Hindlimb muscle (tissue), 1 donor: ENCODE data around the gene OR2T2. TPM values are rescaled to one million over a fixed set of nuclear protein-coding genes. Genes with fewer than 3 reads are reported as not detected.
"Not testable (repeated sequence)": the region's sequence is repeated elsewhere in the genome, so short reads cannot be mapped to it uniquely, and the experiment has no call there.

Source experiments
- DNase-seq: peaks from one replicate; pipeline ENCODE4 v3.0.0-alpha.2; 2013
- polyA plus RNA-seq: library from polyadenylated mRNA; unstranded; fragments of 120-200 nt; gene quantifications from one replicate; pipeline ENCODE4 v1.2.1, GENCODE V29; 2013; ENCODE audit not compliant: insufficient read length

The OR2T2 gene
- polyA plus RNA-seq, 1 donor, result not detected

DNA sequence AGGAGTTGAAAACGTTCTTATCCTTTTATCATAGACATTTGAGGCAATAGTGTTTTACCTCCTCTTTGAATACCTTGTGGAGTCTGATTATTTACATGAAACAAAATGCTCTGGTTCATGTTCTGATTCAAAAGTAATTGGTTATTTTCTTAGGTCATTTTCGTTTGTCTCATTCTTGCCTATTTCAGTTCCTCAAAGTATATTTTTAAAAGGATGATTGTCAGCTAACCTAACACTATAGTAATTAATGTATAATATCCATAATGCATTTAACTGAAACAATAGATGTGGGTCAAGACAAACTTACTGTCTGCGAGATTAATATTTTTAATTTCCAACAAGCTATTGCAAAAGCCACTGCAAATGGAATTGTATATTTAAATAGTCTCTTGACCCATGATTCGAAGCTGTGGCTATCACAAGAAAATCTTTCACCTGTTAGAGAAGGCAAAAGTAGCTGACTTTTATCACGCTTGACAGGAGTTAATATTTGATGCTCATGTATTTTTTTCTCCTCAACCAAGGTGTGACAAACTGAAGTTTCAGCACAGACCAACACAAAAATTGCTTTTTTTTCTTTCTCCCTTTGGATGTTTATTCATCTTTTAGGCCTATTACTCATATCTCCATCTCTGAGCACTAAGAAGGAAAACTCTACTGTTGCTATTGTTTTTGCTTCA lies 5.2 kb downstream of the OR2T2 start:
- DNase-seq, result not testable (repeated sequence)

DNA sequence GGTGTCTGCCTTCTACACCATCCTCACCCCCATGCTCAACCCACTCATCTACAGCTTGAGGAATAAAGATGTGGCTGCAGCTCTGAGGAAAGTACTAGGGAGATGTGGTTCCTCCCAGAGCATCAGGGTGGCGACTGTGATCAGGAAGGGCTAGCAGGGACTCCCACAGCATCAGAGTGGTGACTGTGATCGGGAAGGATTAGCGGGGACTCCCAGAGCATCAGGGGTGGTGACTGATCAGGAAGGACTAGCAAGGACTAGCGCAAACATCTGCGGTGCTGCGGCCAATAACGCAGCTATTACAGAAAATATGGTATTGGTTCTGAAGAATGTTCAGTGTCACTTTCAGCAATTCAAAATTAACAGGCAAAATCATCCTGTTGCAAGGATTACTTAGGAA lies 8.2 kb downstream of the OR2T2 start:
- DNase-seq, result not testable (repeated sequence)

DNA sequence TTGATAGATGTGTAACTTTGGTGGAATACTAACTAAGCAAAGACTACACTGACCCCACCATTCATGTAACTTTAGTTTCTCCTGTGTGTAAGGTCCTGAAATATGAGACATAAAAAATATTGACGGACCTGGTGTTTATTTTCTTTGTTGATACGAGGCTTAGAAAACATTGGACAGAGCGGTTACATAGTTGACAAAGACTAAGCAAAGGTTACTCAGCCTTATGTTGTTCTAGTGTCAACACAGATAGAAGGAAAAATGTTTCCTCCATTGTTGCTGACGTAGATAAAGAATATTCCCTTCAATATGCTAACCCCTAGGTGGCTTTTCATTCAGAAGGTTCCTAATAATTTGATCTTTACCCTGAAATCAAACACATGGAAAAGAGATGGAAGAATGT lies 9.6 kb downstream of the OR2T2 start:
- not testable (repeated sequence) for DNase-seq

DNA sequence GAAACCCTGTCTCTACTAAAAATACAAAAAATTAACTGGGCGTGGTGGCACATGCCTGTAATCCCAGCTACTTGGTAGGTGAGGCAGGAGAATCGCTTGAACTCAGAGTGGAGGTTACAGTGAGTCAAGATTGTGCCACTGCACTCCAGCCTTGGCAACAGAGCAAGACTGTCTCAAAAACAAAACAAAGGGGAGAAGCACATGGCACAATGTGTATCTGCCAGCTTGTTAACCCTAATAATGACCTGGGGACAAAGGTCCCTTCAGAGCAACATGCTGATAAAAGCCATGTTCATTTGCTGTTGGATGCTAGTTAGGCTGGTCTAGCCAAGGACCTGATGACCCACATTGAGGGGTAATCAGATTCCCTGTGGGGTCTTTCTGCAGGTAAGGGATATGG lies 11.2 kb downstream of the OR2T2 start:
- DNase-seq, result not testable (repeated sequence)

DNA sequence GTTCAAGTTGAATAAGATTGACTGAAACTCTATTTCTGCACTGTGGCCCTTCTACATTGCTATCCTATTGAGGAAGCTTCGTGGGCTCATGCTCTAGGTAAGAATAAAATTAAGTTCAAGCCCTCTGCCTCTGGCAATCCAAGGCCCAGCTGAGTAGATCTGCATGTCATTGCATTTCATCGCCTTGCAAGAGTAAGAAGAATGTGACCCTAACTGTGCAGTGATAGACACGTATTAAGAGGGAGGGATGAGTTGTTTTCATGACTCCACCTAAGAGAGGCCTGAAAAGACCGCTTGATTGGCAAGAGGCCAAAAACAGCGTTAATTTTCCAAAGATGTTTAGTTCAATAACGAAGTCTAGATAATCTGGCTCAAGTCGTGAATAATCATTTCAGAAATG lies 13.7 kb downstream of the OR2T2 start:
- not testable (repeated sequence) for DNase-seq

DNA sequence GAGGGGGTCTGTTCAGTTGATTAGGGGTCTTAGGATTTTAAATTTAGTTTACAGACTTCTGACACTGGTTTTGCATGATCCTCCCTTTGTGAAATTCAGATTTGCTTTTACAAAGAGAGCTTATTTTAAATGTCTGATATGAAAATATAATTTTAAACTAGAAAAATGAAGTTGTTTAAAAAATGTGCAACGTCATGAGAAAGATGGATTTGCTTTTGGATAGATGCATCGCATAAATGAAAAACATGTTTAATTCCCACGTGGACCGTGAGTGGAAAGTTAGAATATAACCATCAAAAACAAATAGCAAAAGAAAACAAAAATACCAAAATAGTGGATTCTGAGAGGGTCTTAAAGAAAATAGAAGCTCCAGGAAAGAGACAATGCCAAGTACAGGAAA lies 25.7 kb downstream of the OR2T2 start:
- no peak for DNase-seq

DNA sequence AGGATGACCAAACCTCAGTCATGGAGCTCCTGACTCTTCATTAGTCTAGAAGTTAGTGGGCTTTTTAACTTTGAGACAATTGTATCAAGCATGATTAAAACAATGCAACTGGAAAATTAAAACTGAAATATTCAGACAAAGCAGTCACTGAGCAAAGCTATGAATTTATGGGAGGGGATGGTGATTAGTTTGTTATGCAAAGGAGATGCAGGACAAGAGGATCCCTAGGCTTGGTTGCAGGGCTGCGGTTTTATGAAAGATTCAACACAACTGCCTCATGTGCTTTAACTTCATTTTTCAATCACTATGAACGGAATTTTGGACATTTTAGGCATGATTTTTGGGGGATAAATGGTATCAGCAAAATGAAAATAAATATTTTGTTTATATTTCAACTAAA lies 26.7 kb downstream of the OR2T2 start:
- not testable (repeated sequence) for DNase-seq

DNA sequence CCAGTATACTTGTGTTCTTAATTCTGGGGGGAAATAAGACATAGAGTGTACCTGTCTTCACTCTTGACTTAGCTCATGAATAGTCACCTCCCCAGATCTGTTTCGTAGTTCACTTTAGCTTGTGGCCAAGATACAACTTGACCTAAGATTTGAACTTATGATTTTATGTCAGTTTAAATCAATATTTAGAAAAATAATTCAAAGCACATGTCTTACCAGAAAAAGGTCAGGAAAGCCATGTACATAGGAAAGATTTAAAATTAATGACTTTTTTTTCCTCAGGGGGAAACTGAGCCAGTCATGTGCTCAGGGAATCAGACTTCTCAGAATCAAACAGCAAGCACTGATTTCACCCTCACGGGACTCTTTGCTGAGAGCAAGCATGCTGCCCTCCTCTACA lies 27.6 kb downstream of the OR2T2 start, which contains the start of gene OR2T3:
Gene OR2T3, plus strand, starts transcription at position 301 of the 400 bp plus-strand sequence. Its CDS starts 0 bp downstream, at position 301.
- DNase-seq, result not testable (repeated sequence)

DNA sequence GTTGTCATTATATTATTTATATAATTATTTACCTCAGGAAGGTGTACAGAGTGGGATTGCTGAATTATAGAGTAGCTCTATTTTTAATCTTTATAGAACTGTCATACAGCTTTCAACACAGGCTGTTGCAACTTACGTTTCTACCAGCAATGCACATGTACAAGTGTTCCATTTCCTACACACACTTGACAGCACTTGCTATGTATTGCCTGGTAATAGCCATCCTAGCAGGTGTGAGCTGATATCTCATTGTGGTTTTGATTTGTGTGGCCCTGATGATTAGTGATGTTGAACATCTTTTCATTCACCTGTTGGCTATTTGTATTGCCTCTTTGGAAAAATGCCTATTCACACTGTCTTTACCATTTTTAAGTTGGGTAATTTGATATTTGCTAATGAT lies 30.2 kb downstream of the OR2T2 start:
- not testable (repeated sequence) for DNase-seq

DNA sequence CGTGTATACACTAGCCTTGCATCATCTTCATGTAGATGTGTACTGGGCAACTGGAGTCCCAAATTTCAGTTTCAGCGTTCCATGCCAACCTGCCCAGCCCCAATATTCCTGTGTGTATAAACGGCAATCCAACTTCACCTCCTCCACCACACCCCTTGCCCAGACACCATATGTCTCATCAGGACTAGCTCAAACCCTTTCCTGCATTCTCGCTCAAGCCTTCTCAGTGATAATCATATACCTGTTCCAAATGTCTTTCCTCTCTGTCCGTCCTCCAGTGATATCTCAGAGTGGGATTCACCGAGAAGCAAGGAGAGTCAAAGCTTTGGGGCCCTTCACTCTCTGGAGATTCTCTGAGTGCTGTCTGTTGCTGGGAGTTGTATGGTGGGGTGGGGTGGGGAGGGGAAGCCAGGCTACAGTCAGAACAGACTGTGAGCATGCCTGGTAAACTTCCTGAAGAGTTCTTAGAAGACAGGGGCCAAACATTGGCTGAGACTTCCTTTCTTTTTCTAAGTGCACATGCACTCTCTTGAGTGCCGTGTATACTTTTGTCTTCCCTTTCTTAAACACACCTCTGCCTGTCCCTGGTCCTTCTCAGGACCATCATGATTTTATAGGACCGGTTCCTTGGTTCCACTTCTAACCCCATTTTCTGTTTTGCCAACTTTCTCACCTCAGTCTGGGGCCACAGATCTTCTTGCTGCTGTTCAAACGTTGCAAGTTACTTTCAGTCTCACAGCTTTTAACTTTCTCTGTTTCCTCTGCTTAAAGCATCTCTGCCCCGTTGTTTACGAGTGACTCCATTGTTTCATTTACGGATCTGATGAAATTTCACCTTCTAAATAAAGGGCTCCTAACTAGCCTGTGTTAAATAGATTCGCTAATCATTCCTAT lies 36.5 kb downstream of the OR2T2 start:
- DNase-seq, result not testable (repeated sequence)

DNA sequence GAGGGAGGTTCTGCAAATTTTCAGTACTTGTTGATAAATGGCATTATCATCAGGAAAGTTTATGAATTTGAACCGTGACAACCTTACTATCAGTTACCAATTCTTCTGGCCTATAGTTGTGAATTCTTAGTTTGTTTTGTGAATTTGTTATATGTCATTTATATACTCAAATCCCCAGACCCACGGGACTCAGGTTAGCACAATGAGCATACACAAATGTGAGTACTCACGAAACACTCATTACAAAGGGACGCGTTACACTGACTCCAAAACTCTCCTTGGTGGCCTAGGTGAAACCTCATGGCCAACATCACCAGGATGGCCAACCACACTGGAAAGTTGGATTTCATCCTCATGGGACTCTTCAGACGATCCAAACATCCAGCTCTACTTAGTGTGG lies 42.9 kb downstream of the OR2T2 start, which contains the start of gene OR2T5:
Gene OR2T5, plus strand, starts transcription at position 301 of the 400 bp plus-strand sequence. Its CDS starts 0 bp downstream, at position 301.
- not testable (repeated sequence) for DNase-seq

DNA sequence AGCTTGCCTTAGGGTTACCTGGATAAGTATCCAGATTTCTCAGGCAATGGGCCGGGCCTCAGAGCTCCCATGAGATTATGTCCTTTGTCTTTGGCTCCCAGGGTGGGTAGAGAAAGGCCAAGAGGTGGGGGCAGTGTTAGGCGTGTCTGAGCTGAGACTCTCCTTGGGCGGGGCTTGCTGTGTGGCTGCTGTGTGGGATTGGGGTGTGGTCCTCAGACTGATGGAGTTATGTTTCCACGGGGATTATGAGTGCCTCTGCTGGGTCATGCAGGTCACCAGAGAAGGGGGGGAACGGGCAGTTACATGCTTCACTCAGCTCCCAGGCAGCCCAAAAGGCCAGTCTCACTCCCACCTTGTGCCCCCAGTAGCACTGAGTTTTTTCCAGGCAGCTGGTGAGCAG lies 51.2 kb downstream of the OR2T2 start:
- DNase-seq, result not testable (repeated sequence)

DNA sequence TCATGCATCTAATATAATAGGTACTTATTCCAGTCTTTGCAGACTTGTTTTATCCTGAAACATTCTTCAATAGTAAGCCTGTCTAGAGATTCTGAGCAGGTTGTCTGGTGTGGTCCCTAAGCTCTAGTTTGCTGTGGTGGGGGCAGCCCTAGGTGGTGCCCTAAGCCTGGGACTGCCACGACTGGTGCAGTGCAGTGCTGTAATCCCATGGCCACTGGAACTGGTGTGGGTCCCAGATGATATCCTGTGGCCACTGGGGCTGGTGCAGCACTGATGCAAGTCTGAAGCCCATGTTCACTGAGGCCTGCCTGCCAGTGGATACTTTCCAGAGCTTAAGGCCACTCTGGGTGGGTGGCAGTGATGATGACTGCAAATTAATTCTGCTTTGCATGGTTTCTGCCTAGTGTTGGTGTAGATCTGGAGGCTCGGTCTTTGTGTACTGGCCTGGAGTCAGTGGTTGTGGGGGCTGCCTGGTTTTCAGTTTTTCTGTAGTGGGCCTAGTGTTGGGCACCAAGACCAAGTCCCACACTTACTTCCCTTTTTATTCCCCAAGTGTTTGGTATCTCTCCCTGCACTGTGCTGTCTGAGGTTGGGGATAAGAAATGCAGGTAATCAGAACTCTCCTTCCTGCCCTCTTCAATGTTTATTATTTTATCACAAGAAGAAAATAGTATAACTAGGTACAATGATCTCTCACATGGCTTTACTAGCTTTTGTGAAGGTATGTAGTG lies 55.0 kb downstream of the OR2T2 start:
- not testable (repeated sequence) for DNase-seq

Other genes starting within 250 kb of the OR2T2 start
- gene OR2M3, start 248.4 kb upstream of the OR2T2 start, polyA plus RNA-seq, result 0.03 TPM
- not detected for gene OR2M4, start 214.2 kb upstream of the OR2T2 start, polyA plus RNA-seq
- not detected for gene OR2T33, start 167.7 kb upstream of the OR2T2 start, polyA plus RNA-seq
- not detected for gene OR2T12, start 142.2 kb upstream of the OR2T2 start, polyA plus RNA-seq
- gene OR2M7, start 121.1 kb upstream of the OR2T2 start, polyA plus RNA-seq, result not detected
- gene OR14C36, start 96.9 kb upstream of the OR2T2 start, polyA plus RNA-seq, result not detected
- not detected for gene OR2T4, start 84.0 kb upstream of the OR2T2 start, polyA plus RNA-seq
- not detected for gene OR2T6, start 69.9 kb upstream of the OR2T2 start, polyA plus RNA-seq
- gene OR2T1, start 42.6 kb upstream of the OR2T2 start, polyA plus RNA-seq, result not detected
- gene OR2T3, start 27.7 kb downstream of the OR2T2 start, polyA plus RNA-seq, result not detected
- gene OR2T5, start 43.0 kb downstream of the OR2T2 start, polyA plus RNA-seq, result not detected
- gene OR2G6, start 62.4 kb downstream of the OR2T2 start, polyA plus RNA-seq, result not detected
- gene OR2T29, start 117.1 kb downstream of the OR2T2 start, polyA plus RNA-seq, result not detected
- not detected for gene OR2T34, start 129.1 kb downstream of the OR2T2 start, polyA plus RNA-seq
- not detected for gene OR2T10, start 152.1 kb downstream of the OR2T2 start, polyA plus RNA-seq
- gene OR2T11, start 189.5 kb downstream of the OR2T2 start, polyA plus RNA-seq, result not detected
- gene OR2T35, start 199.6 kb downstream of the OR2T2 start, polyA plus RNA-seq, result not detected
- not detected for gene OR2T27, start 209.9 kb downstream of the OR2T2 start, polyA plus RNA-seq